Hepatocyte (in vitro differentiated cells): ENCODE results near the gene DBN1. TPM values are rescaled to one million over a fixed set of nuclear protein-coding genes. Genes with fewer than 3 reads are reported as not detected.

Experiments
- DNase-seq: peaks from one replicate; pipeline ENCODE4 v3.0.0-alpha.2; 2016; ENCODE audit warnings: low spot score
- H2AFZ ChIP-seq: fragments of 200-600 bp; sonication (generic); 2 replicates; pipeline ENCODE4 v1.6.0; 2016; ENCODE audit warnings: antibody characterized with exemption, mild to moderate bottlenecking
- H3K27ac ChIP-seq: fragments of 200-600 bp; sonication (generic); 2 replicates; pipeline ENCODE4 v1.5.1; 2016; ENCODE audit warnings: mild to moderate bottlenecking
- H3K27me3 ChIP-seq: fragments of 200-600 bp; sonication (generic); 2 replicates; pipeline ENCODE4 v1.6.1; 2016
- H3K36me3 ChIP-seq: fragments of 200-600 bp; sonication (generic); replicated peaks from 2 replicates; pipeline ENCODE4 v1.5.1; 2016; ENCODE audit warnings: low read depth; ENCODE audit not compliant: insufficient read depth
- H3K4me1 ChIP-seq: fragments of 200-600 bp; sonication (generic); 2 replicates; pipeline ENCODE4 v1.5.1; 2016; ENCODE audit warnings: mild to moderate bottlenecking, moderate library complexity; ENCODE audit not compliant: insufficient read depth
- H3K4me2 ChIP-seq: fragments of 200-600 bp; sonication (generic); 2 replicates; pipeline ENCODE4 v1.6.0; 2016
- H3K4me3 ChIP-seq: fragments of 200-600 bp; sonication (generic); 2 replicates; pipeline ENCODE4 v1.5.1; 2016; ENCODE audit warnings: mild to moderate bottlenecking
- H3K79me2 ChIP-seq: fragments of 200-600 bp; sonication (generic); 2 replicates; pipeline ENCODE4 v1.6.0; 2017; ENCODE audit warnings: mild to moderate bottlenecking
- H3K9me2 ChIP-seq: fragments of 200-600 bp; sonication (generic); replicated peaks from 2 replicates; pipeline ENCODE4 v1.6.0; 2017; ENCODE audit warnings: mild to moderate bottlenecking; ENCODE audit not compliant: insufficient read depth
- H3K9me3 ChIP-seq: fragments of 200-600 bp; sonication (generic); 2 replicates; pipeline ENCODE4 v1.5.1; 2016; ENCODE audit warnings: low read depth, mild to moderate bottlenecking
- H4K20me1 ChIP-seq: fragments of 200-600 bp; sonication (generic); 2 replicates; pipeline ENCODE4 v1.6.0; 2016; ENCODE audit warnings: mild to moderate bottlenecking; ENCODE audit not compliant: insufficient read depth, poor library complexity, severe bottlenecking
- EZH2 ChIP-seq: fragments of 200-600 bp; sonication (generic); IDR thresholded peaks from 2 replicates; pipeline ENCODE4 v1.6.1; 2016; ENCODE audit warnings: antibody characterized with exemption, mild to moderate bottlenecking, borderline replicate concordance
- EZH2phosphoT487 ChIP-seq: fragments of 200-600 bp; sonication (generic); IDR thresholded peaks from one replicate; pipeline ENCODE4 v1.6.1; 2018; ENCODE audit warnings: antibody characterized with exemption, mild to moderate bottlenecking, low read depth, moderate library complexity; ENCODE audit not compliant: unreplicated experiment, severe bottlenecking
- WGBS: methylation state at CpG from one replicate; pipeline ENCODE4 v1.1.6; 2016; ENCODE audit warnings: low lambda C conversion rate; ENCODE audit errors: missing lambda C conversion rate; 5-methylcytosine and 5-hydroxymethylcytosine counted together
- polyA plus RNA-seq: library from polyadenylated mRNA; unstranded; fragments of >200 nt; fragmentation: Nextera tagmentation; extraction: Ambion mirVana; gene quantifications from 2 replicates; pipeline ENCODE4 v1.2.1, GENCODE V29; 2016
- total RNA-seq: library from RNA; depleted of rRNA; stranded (reverse); fragments of >200 nt; gene quantifications from 2 replicates; pipeline ENCODE4 v1.2.3, GENCODE V29; 2014
- TF ChIP-seq, protein P1 (sequence below): fragments of 200-600 bp; sonication (generic); IDR thresholded peaks from 2 replicates; pipeline ENCODE4 v1.5.1; 2016; ENCODE audit warnings: antibody characterized with exemption, mild to moderate bottlenecking; ENCODE audit not compliant: poor library complexity

Gene DBN1
- total and polyA plus RNA-seq, 2 experiments from 2014 or later = 107 to 122 TPM

DNA sequence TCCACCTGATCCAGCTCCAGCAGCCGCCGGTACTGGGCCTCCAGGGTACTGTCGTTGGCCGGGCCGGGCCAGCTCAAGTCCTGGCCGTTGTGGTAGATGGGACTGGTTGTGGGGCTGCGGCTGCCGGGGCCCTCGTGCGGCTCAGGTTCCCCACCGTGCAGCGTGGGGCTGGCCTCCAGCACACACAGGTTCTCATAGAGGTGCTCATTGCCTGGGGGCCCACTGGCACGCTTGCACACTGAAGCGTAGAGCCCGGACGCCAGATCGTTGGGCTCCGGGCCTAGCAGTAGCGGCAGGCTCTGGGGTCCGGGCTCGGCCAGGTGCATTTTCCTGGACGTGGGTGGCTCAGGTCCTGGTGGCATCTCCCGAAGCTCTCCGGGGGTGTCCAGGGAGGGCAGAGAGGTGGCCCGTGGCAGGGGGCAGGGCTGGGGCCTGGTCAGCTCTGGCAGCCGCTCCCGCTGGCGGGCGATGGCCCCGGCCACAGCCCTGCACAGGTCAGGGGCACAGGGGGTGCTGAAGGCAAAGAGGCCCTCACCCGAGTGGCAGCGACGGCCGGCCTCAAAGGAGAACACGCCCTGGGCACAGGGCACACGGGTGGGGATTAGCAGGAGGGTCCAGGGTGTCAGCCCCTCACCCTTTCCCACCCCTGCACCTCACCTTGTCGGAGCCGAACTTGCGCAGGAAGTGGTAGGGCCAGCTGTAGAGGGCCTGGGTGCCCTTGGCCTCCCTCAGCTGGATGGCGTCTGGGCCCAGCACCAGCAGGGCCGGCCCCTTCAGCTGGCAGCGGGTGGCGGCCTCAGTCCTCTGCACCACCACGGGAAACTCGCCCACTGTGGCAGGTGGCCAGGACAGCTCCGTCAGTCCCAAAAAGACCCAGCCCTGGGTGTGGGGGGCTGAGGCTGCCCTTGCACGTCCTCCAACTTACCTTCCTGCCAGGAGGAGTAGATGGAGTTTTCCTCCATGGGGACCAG is 30.9 kb upstream of the DBN1 start:
- no peaks in the 10 kb centered on the region for H3K36me3 ChIP-seq
- no peaks in the 10 kb centered on the region for H3K9me3 ChIP-seq
- no peak overlapping the region for H3K4me2 ChIP-seq
- peaks cover 4% of the 10 kb centered on the region for H3K4me1 ChIP-seq
- 98% methylated on average over 43 of the region's 47 CpGs for WGBS
- H3K4me3 ChIP-seq = no peak overlapping the region
- H3K27me3 ChIP-seq = no peaks in the 10 kb centered on the region
- no peaks in the 10 kb centered on the region for H3K9me2 ChIP-seq
- no peak overlapping the region for H3K27ac ChIP-seq
- no peaks in the 10 kb centered on the region for H4K20me1 ChIP-seq
- DNase-seq = no peak
- no peak overlapping the region for H2AFZ ChIP-seq
- TF ChIP-seq, protein P1, sequence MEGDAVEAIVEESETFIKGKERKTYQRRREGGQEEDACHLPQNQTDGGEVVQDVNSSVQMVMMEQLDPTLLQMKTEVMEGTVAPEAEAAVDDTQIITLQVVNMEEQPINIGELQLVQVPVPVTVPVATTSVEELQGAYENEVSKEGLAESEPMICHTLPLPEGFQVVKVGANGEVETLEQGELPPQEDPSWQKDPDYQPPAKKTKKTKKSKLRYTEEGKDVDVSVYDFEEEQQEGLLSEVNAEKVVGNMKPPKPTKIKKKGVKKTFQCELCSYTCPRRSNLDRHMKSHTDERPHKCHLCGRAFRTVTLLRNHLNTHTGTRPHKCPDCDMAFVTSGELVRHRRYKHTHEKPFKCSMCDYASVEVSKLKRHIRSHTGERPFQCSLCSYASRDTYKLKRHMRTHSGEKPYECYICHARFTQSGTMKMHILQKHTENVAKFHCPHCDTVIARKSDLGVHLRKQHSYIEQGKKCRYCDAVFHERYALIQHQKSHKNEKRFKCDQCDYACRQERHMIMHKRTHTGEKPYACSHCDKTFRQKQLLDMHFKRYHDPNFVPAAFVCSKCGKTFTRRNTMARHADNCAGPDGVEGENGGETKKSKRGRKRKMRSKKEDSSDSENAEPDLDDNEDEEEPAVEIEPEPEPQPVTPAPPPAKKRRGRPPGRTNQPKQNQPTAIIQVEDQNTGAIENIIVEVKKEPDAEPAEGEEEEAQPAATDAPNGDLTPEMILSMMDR = no peak
- no peak for TF ChIP-seq EZH2
- TF ChIP-seq EZH2phosphoT487 = no peak
- H3K79me2 ChIP-seq = no peaks in the 10 kb centered on the region

DNA sequence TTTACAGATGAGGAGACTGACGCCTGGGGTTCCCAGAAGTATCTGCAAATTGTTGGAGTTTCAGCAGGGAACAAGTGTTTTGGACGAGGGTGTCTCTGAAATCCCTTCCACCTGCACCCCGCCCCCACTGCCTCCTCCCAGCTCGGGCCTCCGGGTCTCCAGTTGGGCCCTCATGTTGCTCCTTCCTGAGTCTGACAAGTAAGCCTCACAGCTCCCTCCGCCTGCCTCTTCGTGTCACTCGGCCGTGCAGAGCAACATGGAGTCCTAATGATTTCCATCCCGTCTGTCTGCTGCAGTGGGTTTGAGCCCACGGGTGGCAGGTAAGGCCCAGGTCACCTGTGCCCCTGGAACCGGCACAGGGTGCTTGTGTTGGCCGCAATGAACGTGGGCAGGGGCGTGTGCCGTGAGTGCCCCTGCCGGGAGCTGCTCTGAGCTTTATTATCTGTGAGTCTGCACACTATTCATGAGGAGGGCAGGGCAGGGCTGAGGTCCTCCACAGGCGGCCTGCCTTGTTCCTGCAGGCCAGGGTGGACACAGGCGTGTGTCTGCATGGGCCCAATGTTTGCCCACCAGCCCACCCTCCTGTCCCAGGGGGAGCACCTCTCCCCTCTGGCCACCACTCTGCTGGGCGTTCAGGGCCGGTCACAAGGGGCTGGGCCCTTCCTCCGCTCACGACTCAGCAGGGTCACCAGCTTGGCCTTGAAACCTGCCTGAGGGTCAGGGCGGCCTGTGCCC is 30.1 kb upstream of the DBN1 start:
- Histone ChIP-seq H3K27me3 (no peaks in the 10 kb centered on the region), H3K79me2 (no peaks in the 10 kb centered on the region), H2AFZ (no peak overlapping the region), H3K4me1 (peaks cover 7% of the 10 kb centered on the region), H3K36me3 (no peaks in the 10 kb centered on the region), H3K4me3 (no peak overlapping the region), H3K4me2 (no peak overlapping the region), H3K27ac (no peak overlapping the region), H3K9me3 (no peaks in the 10 kb centered on the region), H3K9me2 (no peaks in the 10 kb centered on the region), H4K20me1 (no peaks in the 10 kb centered on the region)
- TF ChIP-seq EZH2phosphoT487 (no peak), EZH2 (no peak)
- TF ChIP-seq, protein P1 = no peak
- DNase-seq = no peak
- 91% methylated on average over 24 of the region's 24 CpGs for WGBS

DNA sequence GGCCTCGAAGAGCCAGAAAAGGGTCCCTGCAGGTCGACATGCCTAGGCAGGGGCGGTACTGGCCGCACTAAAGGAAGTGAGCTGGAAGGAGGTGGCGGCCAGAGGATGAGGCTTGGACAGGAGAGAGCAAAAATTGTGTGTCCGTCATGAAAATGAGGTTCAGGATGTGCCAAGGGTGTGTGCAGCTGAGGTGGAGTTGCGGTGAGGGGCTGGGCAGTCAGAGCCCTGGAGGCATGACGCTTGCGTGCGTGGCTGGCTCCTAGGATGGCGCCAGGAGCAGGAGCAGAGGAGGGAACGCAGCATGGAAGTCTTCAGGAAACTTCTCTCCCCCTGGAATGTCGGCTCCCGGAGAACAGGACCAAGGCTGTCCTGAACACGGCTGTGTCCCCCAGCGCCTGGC is 29.5 kb upstream of the DBN1 start:
- Histone ChIP-seq H2AFZ (no peak overlapping the region), H3K27ac (no peak overlapping the region)

More for the DNA sequence above, 29.5 kb upstream of the DBN1 start:
- no peaks in the 10 kb centered on the region for H3K9me3 ChIP-seq
- TF ChIP-seq EZH2phosphoT487 (no peak), EZH2 (no peak)
- H3K4me2 ChIP-seq = no peak overlapping the region
- no peak for DNase-seq
- H3K9me2 ChIP-seq = no peaks in the 10 kb centered on the region
- H3K4me3 ChIP-seq = no peak overlapping the region
- H3K27me3 ChIP-seq = no peaks in the 10 kb centered on the region
- H4K20me1 ChIP-seq = no peaks in the 10 kb centered on the region
- peaks cover 13% of the 10 kb centered on the region for H3K4me1 ChIP-seq
- 90% methylated on average over 16 of the region's 16 CpGs for WGBS
- H3K79me2 ChIP-seq = no peaks in the 10 kb centered on the region
- H3K36me3 ChIP-seq = no peaks in the 10 kb centered on the region
